ENCODE data around the gene SP2.

- TF ChIP-seq CTCF (conservative IDR thresholded peaks at IDR 0.05; ENCODE audit: low read length): peak; percentile 84
- no peak for TF ChIP-seq EZH2phosphoT487 (IDR thresholded peaks at IDR 0.05; ENCODE audit: borderline replicate concordance, low read depth, low read length)
Observed at GRCh38 chr17:47978324-47978723, 82.3 kb downstream of the SP2 start.
